SU-DHL-6 (cell line): ENCODE data around the gene HADH.
"Not testable (repeated sequence)": the region's sequence is repeated elsewhere in the genome, so short reads cannot be mapped to it uniquely, and the experiment has no call there.

ENCODE experiments used
- H2AFZ ChIP-seq: fragments of 200-600 bp; sonication (generic); 2 replicates; pipeline ENCODE4 v1.6.1; 2014; ENCODE audit warnings: low read depth, mild to moderate bottlenecking, moderate library complexity, mixed read lengths, antibody characterized with exemption, low read length; ENCODE audit not compliant: severe bottlenecking
- H3F3A ChIP-seq: fragments of 200-600 bp; shearing (Covaris generic); 2 replicates; pipeline ENCODE4 v1.6.0; 2016; ENCODE audit warnings: antibody characterized with exemption, mild to moderate bottlenecking; ENCODE audit not compliant: insufficient read depth
- H3K27ac ChIP-seq: fragments of 200-600 bp; sonication (generic); 2 replicates; pipeline ENCODE4 v1.5.1; 2016; ENCODE audit warnings: low read depth, mild to moderate bottlenecking, low read length, moderate library complexity, mixed read lengths
- H3K27me3 ChIP-seq: fragments of 200-600 bp; sonication (generic), shearing (Covaris generic); 2 replicates; pipeline ENCODE4 v1.6.0; 2014; ENCODE audit warnings: mild to moderate bottlenecking, low read length
- H3K36me3 ChIP-seq: fragments of 200-600 bp; sonication (generic); 2 replicates; pipeline ENCODE4 v1.6.1; 2014; ENCODE audit warnings: mild to moderate bottlenecking, low read length, mixed read lengths
- H3K4me2 ChIP-seq: fragments of 300-600, 200-600 bp; shearing (Covaris generic), sonication (generic); 2 replicates; pipeline ENCODE4 v1.6.0; 2014; ENCODE audit warnings: low read length, low read depth, mild to moderate bottlenecking; ENCODE audit not compliant: poor library complexity, severe bottlenecking
- H3K4me3 ChIP-seq: fragments of 200-600 bp; sonication (generic); 2 replicates; pipeline ENCODE4 v1.5.1; 2014; ENCODE audit warnings: antibody characterized with exemption, low read length, mild to moderate bottlenecking, mixed read lengths; ENCODE audit not compliant: insufficient read depth, poor library complexity, severe bottlenecking
- H3K79me2 ChIP-seq: fragments of 200-600 bp; sonication (generic); 2 replicates; pipeline ENCODE4 v1.6.1; 2014; ENCODE audit warnings: mild to moderate bottlenecking, low read length, moderate library complexity; ENCODE audit not compliant: insufficient read depth
- H3K9ac ChIP-seq: fragments of 200-600 bp; sonication (generic); 2 replicates; pipeline ENCODE4 v1.7.0; 2014; ENCODE audit warnings: mild to moderate bottlenecking, low read length
- H3K9me2 ChIP-seq: fragments of 200-600 bp; sonication (generic); replicated peaks from 2 replicates; pipeline ENCODE4 v1.6.1; 2014; ENCODE audit warnings: low read length; ENCODE audit not compliant: insufficient read depth
- H3K9me3 ChIP-seq: fragments of 200-600 bp; sonication (generic); 2 replicates; pipeline ENCODE4 v1.6.1; 2014; ENCODE audit warnings: low read length, mixed read lengths; ENCODE audit not compliant: insufficient read depth
- H4K20me1 ChIP-seq: fragments of 200-600 bp; sonication (generic); 2 replicates; pipeline ENCODE4 v1.6.1; 2014; ENCODE audit warnings: low read depth, mild to moderate bottlenecking, antibody characterized with exemption, low read length, moderate library complexity, mixed read lengths
- EZH2phosphoT487 ChIP-seq: fragments of 200-600 bp; sonication (generic), shearing (Covaris generic); conservative IDR thresholded peaks from 2 replicates; pipeline ENCODE4 v1.6.1; 2018; ENCODE audit warnings: mild to moderate bottlenecking, antibody characterized with exemption, low read length, moderate library complexity, mixed read lengths
- TF ChIP-seq, protein P1 (sequence below): fragments of 200-600 bp; sonication (generic); IDR thresholded peaks from one replicate; pipeline ENCODE4 v1.5.1; 2017; ENCODE audit warnings: antibody characterized with exemption, mild to moderate bottlenecking, low read length, moderate library complexity; ENCODE audit not compliant: insufficient read depth, poor library complexity, severe bottlenecking

HADH gene

DNA sequence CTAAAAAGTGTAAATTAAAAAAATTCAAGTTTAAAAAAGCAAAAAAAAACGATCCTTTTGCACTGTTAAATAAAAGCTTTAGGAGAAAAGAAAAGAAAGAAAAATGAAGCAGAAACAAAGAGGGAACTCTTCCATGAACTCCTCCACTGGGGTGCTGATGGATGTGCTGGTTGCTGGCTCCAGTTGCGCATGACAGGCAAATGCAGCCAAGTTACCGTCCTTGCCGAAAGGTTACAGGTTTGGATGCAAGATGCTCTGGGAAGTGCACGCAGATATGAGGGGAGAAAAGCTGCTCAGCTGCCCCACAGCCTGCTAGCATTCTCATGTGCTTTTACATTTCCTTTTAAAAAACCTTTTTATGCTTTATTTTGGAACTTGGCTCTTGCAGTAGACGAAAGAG is 58.5 kb downstream of the HADH start:
- TF ChIP-seq, protein P1, sequence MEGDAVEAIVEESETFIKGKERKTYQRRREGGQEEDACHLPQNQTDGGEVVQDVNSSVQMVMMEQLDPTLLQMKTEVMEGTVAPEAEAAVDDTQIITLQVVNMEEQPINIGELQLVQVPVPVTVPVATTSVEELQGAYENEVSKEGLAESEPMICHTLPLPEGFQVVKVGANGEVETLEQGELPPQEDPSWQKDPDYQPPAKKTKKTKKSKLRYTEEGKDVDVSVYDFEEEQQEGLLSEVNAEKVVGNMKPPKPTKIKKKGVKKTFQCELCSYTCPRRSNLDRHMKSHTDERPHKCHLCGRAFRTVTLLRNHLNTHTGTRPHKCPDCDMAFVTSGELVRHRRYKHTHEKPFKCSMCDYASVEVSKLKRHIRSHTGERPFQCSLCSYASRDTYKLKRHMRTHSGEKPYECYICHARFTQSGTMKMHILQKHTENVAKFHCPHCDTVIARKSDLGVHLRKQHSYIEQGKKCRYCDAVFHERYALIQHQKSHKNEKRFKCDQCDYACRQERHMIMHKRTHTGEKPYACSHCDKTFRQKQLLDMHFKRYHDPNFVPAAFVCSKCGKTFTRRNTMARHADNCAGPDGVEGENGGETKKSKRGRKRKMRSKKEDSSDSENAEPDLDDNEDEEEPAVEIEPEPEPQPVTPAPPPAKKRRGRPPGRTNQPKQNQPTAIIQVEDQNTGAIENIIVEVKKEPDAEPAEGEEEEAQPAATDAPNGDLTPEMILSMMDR = no peak
- TF ChIP-seq EZH2phosphoT487 = no peak
- no peak overlapping the region for H3K4me3 ChIP-seq
- H3K9me2 ChIP-seq = no peaks in the 10 kb centered on the region
- H4K20me1 ChIP-seq = no peaks in the 10 kb centered on the region
- H3K79me2 ChIP-seq = no peaks in the 10 kb centered on the region
- no peaks in the 10 kb centered on the region; the same call in 1 of the 2 replicates for H3F3A ChIP-seq
- H2AFZ ChIP-seq = no peak overlapping the region
- no peak overlapping the region for H3K4me2 ChIP-seq
- H3K27me3 ChIP-seq = no peaks in the 10 kb centered on the region
- H3K9ac ChIP-seq = no peak overlapping the region
- H3K36me3 ChIP-seq = peaks cover 3% of the 10 kb centered on the region; the same call in 1 of the 2 replicates
- H3K27ac ChIP-seq = no peak overlapping the region
- no peaks in the 10 kb centered on the region for H3K9me3 ChIP-seq

DNA sequence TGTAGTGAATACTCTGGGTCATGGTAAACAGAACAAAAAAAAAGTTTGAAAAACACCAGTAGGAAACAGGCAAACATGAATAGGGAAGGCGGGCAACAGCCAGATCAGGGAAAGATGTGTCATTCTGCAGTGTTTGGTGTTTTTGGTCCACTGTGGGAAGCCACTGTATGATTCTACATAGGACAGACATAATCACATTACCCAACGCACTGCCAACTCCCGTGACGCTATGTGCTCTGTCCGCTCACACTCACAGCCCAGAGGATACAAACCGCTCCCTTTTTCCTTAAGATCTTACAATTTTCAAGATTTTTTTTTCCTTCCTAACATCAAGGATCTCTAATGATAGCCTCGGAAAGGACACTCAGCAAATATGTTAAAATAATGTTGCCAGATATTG is 59.3 kb downstream of the HADH start:
- Histone ChIP-seq H3K27ac (no peak overlapping the region), H3F3A (no peaks in the 10 kb centered on the region; the same call in 1 of the 2 replicates), H2AFZ (no peak overlapping the region), H3K9ac (no peak overlapping the region), H3K79me2 (no peaks in the 10 kb centered on the region), H3K36me3 (peaks cover 3% of the 10 kb centered on the region; the same call in 1 of the 2 replicates), H4K20me1 (no peaks in the 10 kb centered on the region), H3K9me3 (no peaks in the 10 kb centered on the region), H3K9me2 (no peaks in the 10 kb centered on the region), H3K27me3 (no peaks in the 10 kb centered on the region), H3K4me3 (no peak overlapping the region), H3K4me2 (no peak overlapping the region)
- TF ChIP-seq EZH2phosphoT487 = no peak

DNA sequence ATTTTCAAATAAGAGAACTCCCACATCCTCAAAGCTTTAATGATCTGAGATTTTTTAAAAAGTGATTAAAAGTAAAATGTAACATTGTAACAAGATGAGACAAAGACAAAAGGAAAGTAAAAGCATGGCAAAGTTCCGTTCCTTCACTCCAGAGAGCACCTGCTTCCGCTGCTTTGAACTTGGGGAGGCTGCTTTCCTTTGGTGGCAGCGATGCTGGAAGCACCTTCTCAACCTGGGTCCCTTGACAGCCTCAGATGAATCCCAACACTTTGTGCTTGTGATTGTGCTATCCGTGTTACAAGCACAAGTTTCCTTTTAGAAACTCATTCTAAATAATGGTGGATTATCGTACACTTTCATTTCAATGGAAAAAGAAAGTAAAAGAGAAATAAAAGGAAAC is 59.7 kb downstream of the HADH start:
- Histone ChIP-seq H3K4me3 (no peak overlapping the region), H3F3A (no peaks in the 10 kb centered on the region), H3K27ac (no peak overlapping the region), H3K79me2 (no peaks in the 10 kb centered on the region), H3K9ac (no peak overlapping the region), H4K20me1 (no peaks in the 10 kb centered on the region), H3K4me2 (no peak overlapping the region), H3K9me2 (no peaks in the 10 kb centered on the region), H3K9me3 (no peaks in the 10 kb centered on the region), H3K27me3 (no peaks in the 10 kb centered on the region), H2AFZ (no peak overlapping the region), H3K36me3 (peaks cover 3% of the 10 kb centered on the region; the same call in 1 of the 2 replicates)
- TF ChIP-seq, protein P1 = no peak
- no peak for TF ChIP-seq EZH2phosphoT487

DNA sequence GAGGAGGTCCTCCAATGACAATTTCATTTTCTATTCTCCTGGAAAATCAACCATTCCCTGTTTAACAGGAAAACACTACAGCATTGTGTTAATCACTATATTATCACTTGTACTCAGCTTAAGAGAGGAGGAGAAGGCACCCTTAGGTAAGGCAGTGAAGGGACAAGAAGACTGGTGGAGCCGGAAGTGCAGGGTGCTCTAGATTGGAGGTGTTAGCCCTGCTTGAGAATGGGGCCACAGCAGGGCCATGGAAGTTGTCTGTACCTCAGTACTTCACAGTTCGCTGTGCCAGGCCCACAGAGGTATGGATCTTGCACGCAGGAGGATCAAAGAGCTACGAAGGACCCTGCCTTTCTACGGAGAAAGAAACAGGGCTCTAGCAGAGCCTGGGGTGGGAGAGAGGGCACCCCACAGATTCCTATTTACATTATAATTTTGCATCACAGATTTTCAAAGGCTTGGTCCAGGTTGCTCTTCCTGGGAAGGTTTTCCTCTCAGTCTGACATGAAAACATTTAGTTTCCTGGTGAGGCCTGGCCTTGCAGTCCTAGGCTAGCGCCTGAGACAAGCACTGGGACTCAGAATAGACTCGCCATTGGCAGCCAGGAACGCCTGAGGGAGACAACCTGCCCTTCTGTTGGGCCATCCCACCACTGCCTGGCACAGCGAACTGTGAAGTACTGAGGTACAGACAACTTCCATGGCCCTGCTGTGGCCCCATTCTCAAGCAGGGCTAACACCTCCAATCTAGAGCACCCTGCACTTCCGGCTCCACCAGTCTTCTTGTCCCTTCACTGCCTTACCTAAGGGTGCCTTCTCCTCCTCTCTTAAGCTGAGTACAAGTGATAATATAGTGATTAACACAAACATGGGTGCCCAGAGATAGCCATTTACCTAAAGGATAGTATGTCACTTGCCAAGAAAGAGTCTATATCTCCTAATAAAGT is 60.8 kb downstream of the HADH start:
- H3K27me3 ChIP-seq, H3K9ac ChIP-seq, H3K4me3 ChIP-seq, H3K36me3 ChIP-seq, H2AFZ ChIP-seq, H3K9me3 ChIP-seq, H4K20me1 ChIP-seq, H3K27ac ChIP-seq, H3K79me2 ChIP-seq, H3K4me2 ChIP-seq, H3F3A ChIP-seq, H3K9me2 ChIP-seq: not testable (repeated sequence)
